ENCODE data around the gene KRTAP9-1. TPM values are rescaled to one million over a fixed set of nuclear protein-coding genes. Genes with fewer than 3 reads are reported as not detected.

KRTAP9-1 gene
- total RNA-seq, 2 experiments from 2014 or later: not detected

GRCh38 chr17:41163828-41164227 lies 25.9 kb upstream of the KRTAP9-1 start:
- Mint-ChIP-seq H3K9me3 (no peaks in the 10 kb centered on the region), H3K4me1 (no peaks in the 10 kb centered on the region), H3K27me3 (no peaks in the 10 kb centered on the region), H3K4me3 (no peak overlapping the region), H3K27ac (no peak overlapping the region), H3K36me3 (ENCODE audit: low read depth) (no peaks in the 10 kb centered on the region)
- POLR2A ChIA-PET: no interaction called here
- no peak for DNase-seq
- CTCF ChIA-PET: no interaction called here

GRCh38 chr17:41167561-41167960 lies 22.1 kb upstream of the KRTAP9-1 start:
- Mint-ChIP-seq H3K27ac (no peak overlapping the region), H3K27me3 (peaks cover 6% of the 10 kb centered on the region), H3K4me3 (no peak overlapping the region), H3K36me3 (ENCODE audit: low read depth) (no peaks in the 10 kb centered on the region), H3K4me1 (no peaks in the 10 kb centered on the region), H3K9me3 (no peaks in the 10 kb centered on the region)
- no peak for DNase-seq
- ChIA-PET POLR2A (no interaction called here), CTCF (no interaction called here)

- POLR2A ChIA-PET: no interaction called here
- H3K4me1 Mint-ChIP-seq: no peaks in the 10 kb centered on the region
- H3K27me3 Mint-ChIP-seq: peaks cover 6% of the 10 kb centered on the region
- H3K36me3 Mint-ChIP-seq (ENCODE audit: low read depth): no peaks in the 10 kb centered on the region
- DNase-seq: no peak
- no peaks in the 10 kb centered on the region for H3K9me3 Mint-ChIP-seq
- no peak within 1 kb of the TSS for H3K27ac Mint-ChIP-seq
- CTCF ChIA-PET: no interaction called here
- H3K4me3 Mint-ChIP-seq: no peak within 1 kb of the TSS
Observed at GRCh38 chr17:41168121-41168520, 21.6 kb upstream of the KRTAP9-1 start, which contains the start of gene KRTAP4-3. TSS of gene KRTAP4-3 (minus strand) at chr17:41168221. CDS start at chr17:41168172, 49 bp downstream.

- no peaks in the 10 kb centered on the region for H3K4me1 Mint-ChIP-seq
- H3K27ac Mint-ChIP-seq: no peak overlapping the region
- DNase-seq: no peak
- CTCF ChIA-PET: no interaction called here
- H3K4me3 Mint-ChIP-seq: no peak overlapping the region
- no peaks in the 10 kb centered on the region for H3K9me3 Mint-ChIP-seq
- no peaks in the 10 kb centered on the region for H3K36me3 Mint-ChIP-seq (ENCODE audit: low read depth)
- H3K27me3 Mint-ChIP-seq: peaks cover 6% of the 10 kb centered on the region
- POLR2A ChIA-PET: no interaction called here
Observed at GRCh38 chr17:41171886-41172285, 17.8 kb upstream of the KRTAP9-1 start.

- Mint-ChIP-seq H3K27me3 (no peaks in the 10 kb centered on the region), H3K9me3 (no peaks in the 10 kb centered on the region), H3K4me1 (no peaks in the 10 kb centered on the region), H3K4me3 (no peak overlapping the region), H3K36me3 (ENCODE audit: low read depth) (no peaks in the 10 kb centered on the region), H3K27ac (no peak overlapping the region)
- no peak for DNase-seq
- ChIA-PET POLR2A (interaction anchor here (0.6 kb wide), 1 partner anchor 433 kb away, joined by 3 read pairs; no protein-coding TSS in a partner anchor), CTCF (no interaction called here)
Observed at GRCh38 chr17:41176744-41177387, 12.8 kb upstream of the KRTAP9-1 start.

- no peak within 1 kb of the TSS for H3K27ac Mint-ChIP-seq
- no peaks in the 10 kb centered on the region for H3K4me1 Mint-ChIP-seq
- H3K4me3 Mint-ChIP-seq: no peak within 1 kb of the TSS
- CTCF ChIA-PET: no interaction called here
- no peaks in the 10 kb centered on the region for H3K9me3 Mint-ChIP-seq
- no peak for DNase-seq
- POLR2A ChIA-PET: no interaction called here
- H3K27me3 Mint-ChIP-seq: no peaks in the 10 kb centered on the region
- H3K36me3 Mint-ChIP-seq (ENCODE audit: low read depth): no peaks in the 10 kb centered on the region
Observed at GRCh38 chr17:41177727-41178271, 11.9 kb upstream of the KRTAP9-1 start, which contains the start of gene KRTAP4-2. TSS of gene KRTAP4-2 (minus strand) at chr17:41178221. CDS start at chr17:41178164, 57 bp downstream.

- CTCF ChIA-PET: no interaction called here
- POLR2A ChIA-PET: no interaction called here
- Mint-ChIP-seq H3K9me3 (no peaks in the 10 kb centered on the region), H3K27me3 (no peaks in the 10 kb centered on the region), H3K36me3 (ENCODE audit: low read depth) (no peaks in the 10 kb centered on the region), H3K4me1 (no peaks in the 10 kb centered on the region), H3K4me3 (no peak overlapping the region), H3K27ac (no peak overlapping the region)
- DNase-seq: no peak
Observed at GRCh38 chr17:41178341-41178740, 11.3 kb upstream of the KRTAP9-1 start.

GRCh38 chr17:41178843-41179616 lies 10.7 kb upstream of the KRTAP9-1 start:
- Mint-ChIP-seq H3K4me1 (no peaks in the 10 kb centered on the region), H3K27ac (no peak overlapping the region), H3K4me3 (no peak overlapping the region), H3K9me3 (no peaks in the 10 kb centered on the region), H3K36me3 (ENCODE audit: low read depth) (no peaks in the 10 kb centered on the region), H3K27me3 (no peaks in the 10 kb centered on the region)
- no peak for DNase-seq
- POLR2A ChIA-PET: no interaction called here
- CTCF ChIA-PET: no interaction called here

GRCh38 chr17:41184480-41184961 lies 5.2 kb upstream of the KRTAP9-1 start, which contains the start of gene KRTAP4-1:
TSS of gene KRTAP4-1 (minus strand) at chr17:41184911. CDS start at chr17:41184854, 57 bp downstream.
- DNase-seq: no peak
- POLR2A ChIA-PET: no interaction called here
- H3K36me3 Mint-ChIP-seq (ENCODE audit: low read depth): no peaks in the 10 kb centered on the region
- no peak within 1 kb of the TSS for H3K4me3 Mint-ChIP-seq
- CTCF ChIA-PET: no interaction called here
- no peaks in the 10 kb centered on the region for H3K9me3 Mint-ChIP-seq
- no peaks in the 10 kb centered on the region for H3K27me3 Mint-ChIP-seq
- H3K27ac Mint-ChIP-seq: no peak within 1 kb of the TSS
- no peaks in the 10 kb centered on the region for H3K4me1 Mint-ChIP-seq

GRCh38 chr17:41185001-41185400 lies 4.7 kb upstream of the KRTAP9-1 start:
- H3K36me3 Mint-ChIP-seq (ENCODE audit: low read depth): no peaks in the 10 kb centered on the region
- ChIA-PET CTCF (no interaction called here), POLR2A (no interaction called here)
- H3K27me3 Mint-ChIP-seq: no peaks in the 10 kb centered on the region
- no peaks in the 10 kb centered on the region for H3K9me3 Mint-ChIP-seq
- H3K27ac Mint-ChIP-seq: no peak overlapping the region
- no peak for DNase-seq
- no peak overlapping the region for H3K4me3 Mint-ChIP-seq
- H3K4me1 Mint-ChIP-seq: no peaks in the 10 kb centered on the region

GRCh38 chr17:41186872-41187271 lies 2.8 kb upstream of the KRTAP9-1 start:
- Mint-ChIP-seq H3K9me3 (no peaks in the 10 kb centered on the region), H3K27ac (no peak overlapping the region), H3K4me3 (no peak overlapping the region), H3K4me1 (no peaks in the 10 kb centered on the region), H3K36me3 (ENCODE audit: low read depth) (no peaks in the 10 kb centered on the region), H3K27me3 (no peaks in the 10 kb centered on the region)
- ChIA-PET POLR2A (no interaction called here), CTCF (no interaction called here)
- DNase-seq: no peak

- CTCF ChIA-PET: no interaction called here
Observed at GRCh38 chr17:41190328-41190727, 641 bp downstream of the KRTAP9-1 start.

GRCh38 chr17:41196068-41196467 lies 6.4 kb downstream of the KRTAP9-1 start:
- Mint-ChIP-seq H3K4me1 (no peaks in the 10 kb centered on the region), H3K27me3 (peaks cover 9% of the 10 kb centered on the region), H3K27ac (no peak overlapping the region), H3K4me3 (no peak overlapping the region), H3K36me3 (ENCODE audit: low read depth) (no peaks in the 10 kb centered on the region), H3K9me3 (no peaks in the 10 kb centered on the region)
- CTCF ChIA-PET: interaction anchor here (0.7 kb wide), 1 partner anchor 195 kb away, joined by 4 read pairs; no protein-coding TSS in a partner anchor
- no peak for DNase-seq
- POLR2A ChIA-PET: no interaction called here

More at GRCh38 chr17:41190328-41190727, 641 bp downstream of the KRTAP9-1 start:
- POLR2A ChIA-PET: no interaction called here
- Mint-ChIP-seq H3K4me3 (no peak overlapping the region), H3K9me3 (no peaks in the 10 kb centered on the region), H3K4me1 (no peaks in the 10 kb centered on the region), H3K27me3 (no peaks in the 10 kb centered on the region), H3K27ac (no peak overlapping the region), H3K36me3 (ENCODE audit: low read depth) (no peaks in the 10 kb centered on the region)
- DNase-seq: no peak
